Measurements from ENCODE around the gene PMVK.

PMVK gene

GRCh38 chr1:154966111-154966510, 29.6 kb upstream of the PMVK start:
- DNase-seq (ENCODE audit: low read depth), result no peak

- DNase-seq (ENCODE audit: low read depth), result no peak
These were observed 27.8 kb upstream of the PMVK start for GRCh38 chr1:154964359-154964758.

GRCh38 chr1:154963643-154964042, 27.1 kb upstream of the PMVK start:
- DNase-seq (ENCODE audit: low read depth), result no peak

- no peak for DNase-seq (ENCODE audit: low read depth)
These were observed 26.3 kb upstream of the PMVK start for GRCh38 chr1:154962795-154963330.

GRCh38 chr1:154962156-154962749, 25.7 kb upstream of the PMVK start:
- DNase-seq (ENCODE audit: low read depth), result no peak

- DNase-seq (ENCODE audit: low read depth), result peak; percentile 69
These were observed 25.0 kb upstream of the PMVK start, which contains the start of gene PYGO2 for GRCh38 chr1:154961207-154962155. Gene PYGO2, minus strand, starts transcription at chr1:154961782. Its CDS starts 206 bp downstream, at chr1:154961576.

- DNase-seq (ENCODE audit: low read depth), result no peak
These were observed 24.1 kb upstream of the PMVK start for GRCh38 chr1:154960446-154961136.

GRCh38 chr1:154959426-154959780, 22.9 kb upstream of the PMVK start:
- no peak for DNase-seq (ENCODE audit: low read depth)

GRCh38 chr1:154958681-154959425, 22.3 kb upstream of the PMVK start:
- no peak for DNase-seq (ENCODE audit: low read depth)

- no peak for DNase-seq (ENCODE audit: low read depth)
These were observed 21.5 kb upstream of the PMVK start for GRCh38 chr1:154958036-154958435.

- no peak for DNase-seq (ENCODE audit: low read depth)
These were observed 20.7 kb upstream of the PMVK start for GRCh38 chr1:154957091-154957657.

- no peak for DNase-seq (ENCODE audit: low read depth)
These were observed 20.0 kb upstream of the PMVK start for GRCh38 chr1:154956544-154956941.

- DNase-seq (ENCODE audit: low read depth), result peak; percentile 65
These were observed 19.4 kb upstream of the PMVK start, which contains the start of gene PBXIP1 for GRCh38 chr1:154955718-154956543. Gene PBXIP1, minus strand, starts transcription at chr1:154956099. Its CDS starts 2,378 bp downstream, at chr1:154953721.

- DNase-seq (ENCODE audit: low read depth), result peak; percentile 83
These were observed 18.7 kb upstream of the PMVK start for GRCh38 chr1:154955039-154955717.

GRCh38 chr1:154954541-154954940, 18.0 kb upstream of the PMVK start:
- no peak for DNase-seq (ENCODE audit: low read depth)

GRCh38 chr1:154953611-154954038, 17.1 kb upstream of the PMVK start:
- no peak for DNase-seq (ENCODE audit: low read depth)

- DNase-seq (ENCODE audit: low read depth), result no peak
These were observed 16.1 kb upstream of the PMVK start for GRCh38 chr1:154952664-154953063.

GRCh38 chr1:154951901-154952657, 15.6 kb upstream of the PMVK start:
- peak; percentile 44 for DNase-seq (ENCODE audit: low read depth)

GRCh38 chr1:154948079-154948478, 11.6 kb upstream of the PMVK start:
- DNase-seq (ENCODE audit: low read depth), result no peak

Measured in activated T-helper 1 cell treated with Interleukin-2 at 50 U/mL for 16 hours (primary cell).